ENCODE measurements around the gene CYP1B1.
"Not testable (repeated sequence)": the region's sequence is repeated elsewhere in the genome, so short reads cannot be mapped to it uniquely, and the experiment has no call there.

CYP1B1 gene

DNA sequence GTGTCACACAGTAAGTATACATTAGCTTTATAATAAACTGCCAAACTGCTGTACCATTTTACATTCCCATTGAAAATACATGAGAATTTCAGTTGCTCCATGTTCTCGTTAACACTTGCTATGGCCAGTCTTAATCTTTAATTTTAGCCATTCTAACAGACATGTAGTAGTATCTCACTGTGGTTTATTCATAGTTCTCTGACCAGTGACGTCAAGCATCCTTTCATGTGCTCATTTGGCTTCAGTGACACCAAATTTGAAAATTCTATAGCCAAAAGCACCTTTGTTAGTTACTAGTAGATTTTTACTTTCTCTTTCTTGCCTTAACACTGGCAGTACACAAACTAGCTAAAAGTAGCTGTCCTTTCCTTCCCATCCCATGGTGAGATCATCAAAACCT, 43.0 kb downstream of the CYP1B1 start:
- DNase-seq = no peak

DNA sequence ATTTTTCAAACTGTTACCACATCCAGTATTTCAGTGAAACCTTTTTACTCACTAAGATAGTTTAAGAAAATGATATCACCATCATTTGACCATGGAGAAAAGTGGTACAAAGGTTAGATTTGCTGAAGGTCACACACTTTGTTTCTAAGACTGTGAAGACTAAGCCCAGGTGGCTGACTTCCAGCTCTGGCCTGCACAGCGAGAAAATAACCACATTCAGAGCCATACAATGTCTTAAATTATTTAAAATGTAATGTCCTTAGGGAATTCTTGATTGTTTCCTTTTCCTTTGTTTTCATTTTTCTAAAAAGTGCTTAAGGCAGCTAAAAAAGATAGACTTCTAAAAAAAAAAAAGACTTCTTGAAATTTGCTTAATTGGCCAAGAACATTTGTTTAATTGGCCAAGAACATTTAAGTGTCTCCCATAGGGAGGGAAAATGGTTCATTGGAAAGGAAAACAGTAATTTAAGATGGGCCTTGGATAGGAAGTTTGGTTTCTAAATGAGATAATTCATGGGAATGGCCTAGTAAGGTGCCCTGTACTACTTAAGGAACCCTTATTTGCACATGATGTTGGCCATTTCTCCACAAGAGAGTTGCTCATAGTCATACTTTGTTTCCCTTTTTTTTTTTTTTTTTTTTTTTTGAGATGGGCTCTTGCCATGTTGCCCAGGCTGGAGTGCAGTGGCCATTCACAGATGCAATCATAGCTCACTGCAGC, 45.2 kb downstream of the CYP1B1 start:
- DNase-seq = no peak

DNA sequence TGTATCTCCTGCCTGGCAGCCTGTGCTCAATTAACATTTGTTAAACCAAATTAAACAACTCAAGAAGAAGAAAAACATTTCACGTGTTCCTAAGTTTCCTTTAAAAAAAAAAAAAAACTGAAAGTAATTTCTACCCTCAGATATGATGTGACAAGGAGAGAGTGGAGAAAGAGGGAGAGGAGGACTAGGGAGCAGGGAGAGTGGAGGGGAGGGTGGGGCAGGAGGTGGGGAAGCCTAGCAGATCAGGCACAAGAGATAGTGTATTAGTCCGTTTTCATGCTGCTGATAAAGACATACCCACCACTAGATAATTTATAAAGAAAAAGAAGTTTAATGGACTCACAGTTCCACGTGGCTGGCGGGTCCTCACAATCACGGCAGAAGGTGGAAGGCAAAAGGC, 46.4 kb downstream of the CYP1B1 start:
- DNase-seq = no peak

DNA sequence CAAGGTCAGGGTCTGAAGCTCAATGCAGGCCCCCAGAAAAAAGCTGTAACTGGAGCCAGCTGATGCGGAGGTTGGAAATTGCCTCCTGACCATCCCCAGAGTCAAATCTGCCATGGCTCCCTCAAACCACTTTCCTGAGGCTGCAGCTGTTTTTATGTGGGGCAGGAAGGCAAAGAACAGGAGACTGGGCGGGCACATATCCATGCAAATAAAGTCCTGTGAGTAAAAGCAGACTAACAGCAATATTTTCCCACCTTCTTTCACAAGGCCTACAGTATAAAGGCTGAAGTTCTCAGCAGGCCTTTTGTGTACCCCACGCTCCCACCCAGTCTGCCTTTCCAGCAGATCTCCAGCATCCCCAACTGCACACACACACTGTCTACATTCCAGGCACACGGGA, 47.1 kb downstream of the CYP1B1 start:
- DNase-seq = no peak

DNA sequence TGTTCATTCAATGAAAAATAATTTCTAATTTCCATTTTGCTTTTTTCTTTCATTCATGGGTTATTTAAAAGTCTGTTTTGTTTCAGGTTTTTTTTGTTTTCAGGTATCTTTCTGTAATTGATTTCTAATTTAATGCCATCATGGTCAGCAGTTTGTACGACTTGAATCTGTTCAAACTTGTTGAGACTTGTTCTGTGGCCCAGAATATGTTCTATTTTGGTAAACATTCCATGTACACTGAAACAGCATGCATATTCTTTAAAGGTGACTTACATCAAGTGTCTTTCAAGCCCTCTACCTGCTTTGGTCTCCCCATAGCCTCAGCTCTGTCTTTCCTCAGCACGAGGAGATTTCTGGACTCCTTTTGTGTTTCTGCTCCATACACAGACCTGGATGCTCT, 49.1 kb downstream of the CYP1B1 start:
- no peak for DNase-seq

DNA sequence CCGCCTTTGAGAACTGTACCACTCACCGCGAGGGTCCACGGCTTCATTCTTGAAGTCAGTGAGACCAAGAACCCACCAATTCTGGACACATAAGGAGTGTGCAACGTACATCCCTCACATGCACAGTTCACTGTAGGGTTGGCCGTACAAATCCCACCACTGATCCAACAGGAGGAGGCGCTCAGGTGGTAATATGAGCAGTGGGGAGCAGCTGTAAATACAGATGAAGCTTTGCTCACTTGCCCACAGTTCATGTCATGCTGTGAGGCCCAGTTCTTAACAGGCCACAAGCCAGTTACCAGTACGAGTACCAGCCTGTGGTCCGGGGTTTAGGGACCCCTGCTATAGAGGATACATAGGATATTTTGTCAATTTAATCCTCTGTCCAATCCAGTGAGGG, 54.4 kb downstream of the CYP1B1 start:
- DNase-seq = no peak

DNA sequence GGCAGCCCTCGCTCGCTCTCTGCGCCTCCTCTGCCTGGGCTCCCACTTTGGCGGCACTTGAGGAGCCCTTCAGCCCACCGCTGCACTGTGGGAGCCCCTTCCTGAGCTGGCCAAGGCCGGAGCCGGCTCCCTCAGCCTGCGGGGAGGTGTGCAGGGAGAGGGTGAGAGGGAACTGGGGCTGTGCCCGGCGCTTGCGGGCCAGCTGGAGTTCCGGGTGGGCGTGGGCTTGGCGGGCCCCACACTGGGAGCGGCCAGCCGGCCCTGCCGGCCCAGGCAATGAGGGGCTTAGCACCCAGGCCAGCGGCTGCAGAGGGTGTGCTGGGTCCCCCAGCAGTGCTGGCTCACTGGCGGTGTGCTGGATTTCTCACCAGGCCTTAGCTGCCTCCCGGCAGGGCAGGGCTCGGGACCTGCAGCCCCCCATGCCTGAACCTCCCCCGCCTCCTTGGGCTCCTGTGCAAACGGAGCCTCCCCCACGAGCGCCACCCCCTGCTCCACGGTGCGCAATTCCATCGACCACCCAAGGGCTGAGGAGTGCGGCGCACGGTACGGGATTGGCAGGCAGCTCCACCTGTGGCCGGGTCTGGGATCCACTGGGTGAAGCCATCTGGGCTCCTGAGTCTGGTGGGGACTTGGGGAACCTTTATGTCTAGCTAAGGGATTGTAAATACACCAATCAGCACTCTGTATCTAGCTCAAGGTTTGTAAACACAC, 55.4 kb downstream of the CYP1B1 start:
- DNase-seq = not testable (repeated sequence)

DNA sequence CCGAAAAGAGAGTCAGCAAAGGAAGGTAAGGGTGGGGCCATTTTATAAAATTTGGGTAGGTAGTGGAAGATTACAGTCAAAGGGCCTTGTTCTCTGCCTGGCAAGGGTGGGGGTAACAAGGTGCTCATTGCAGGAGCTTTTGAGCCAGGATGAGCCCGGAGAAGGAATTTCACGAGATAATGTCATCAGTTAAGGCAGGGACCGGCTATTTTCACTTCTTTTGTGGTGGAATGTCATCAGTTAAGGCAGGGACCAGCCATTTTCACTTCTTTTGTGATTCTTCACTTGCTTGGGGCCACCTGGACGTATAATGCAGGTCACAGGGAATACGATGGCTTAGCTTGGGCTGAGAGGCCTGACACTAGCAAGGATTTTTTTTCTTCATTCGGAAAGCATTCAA, 58.1 kb downstream of the CYP1B1 start:
- DNase-seq = no peak

Data from stimulated activated CD4-positive, alpha-beta T cell treated with anti-CD3 and anti-CD28 coated beads, Interleukin-12 subunit alpha, Interleukin-12 subunit beta, amount 100 ng/mL, for 4 hours (primary cell).